DMS153 (cell line): ENCODE data around the gene AKAP17A.
"Not testable (repeated sequence)": the region's sequence is repeated elsewhere in the genome, so short reads cannot be mapped to it uniquely, and the experiment has no call there.

Experiments used
- DNase-seq: peaks from one replicate; lab custom pipeline; 2025; lab: John Stamatoyannopoulos, UW

Gene AKAP17A, protein sequence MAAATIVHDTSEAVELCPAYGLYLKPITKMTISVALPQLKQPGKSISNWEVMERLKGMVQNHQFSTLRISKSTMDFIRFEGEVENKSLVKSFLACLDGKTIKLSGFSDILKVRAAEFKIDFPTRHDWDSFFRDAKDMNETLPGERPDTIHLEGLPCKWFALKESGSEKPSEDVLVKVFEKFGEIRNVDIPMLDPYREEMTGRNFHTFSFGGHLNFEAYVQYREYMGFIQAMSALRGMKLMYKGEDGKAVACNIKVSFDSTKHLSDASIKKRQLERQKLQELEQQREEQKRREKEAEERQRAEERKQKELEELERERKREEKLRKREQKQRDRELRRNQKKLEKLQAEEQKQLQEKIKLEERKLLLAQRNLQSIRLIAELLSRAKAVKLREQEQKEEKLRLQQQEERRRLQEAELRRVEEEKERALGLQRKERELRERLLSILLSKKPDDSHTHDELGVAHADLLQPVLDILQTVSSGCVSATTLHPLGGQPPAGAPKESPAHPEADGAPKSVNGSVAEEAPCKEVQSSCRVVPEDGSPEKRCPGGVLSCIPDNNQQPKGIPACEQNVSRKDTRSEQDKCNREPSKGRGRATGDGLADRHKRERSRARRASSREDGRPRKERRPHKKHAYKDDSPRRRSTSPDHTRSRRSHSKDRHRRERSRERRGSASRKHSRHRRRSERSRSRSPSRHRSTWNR

DNA sequence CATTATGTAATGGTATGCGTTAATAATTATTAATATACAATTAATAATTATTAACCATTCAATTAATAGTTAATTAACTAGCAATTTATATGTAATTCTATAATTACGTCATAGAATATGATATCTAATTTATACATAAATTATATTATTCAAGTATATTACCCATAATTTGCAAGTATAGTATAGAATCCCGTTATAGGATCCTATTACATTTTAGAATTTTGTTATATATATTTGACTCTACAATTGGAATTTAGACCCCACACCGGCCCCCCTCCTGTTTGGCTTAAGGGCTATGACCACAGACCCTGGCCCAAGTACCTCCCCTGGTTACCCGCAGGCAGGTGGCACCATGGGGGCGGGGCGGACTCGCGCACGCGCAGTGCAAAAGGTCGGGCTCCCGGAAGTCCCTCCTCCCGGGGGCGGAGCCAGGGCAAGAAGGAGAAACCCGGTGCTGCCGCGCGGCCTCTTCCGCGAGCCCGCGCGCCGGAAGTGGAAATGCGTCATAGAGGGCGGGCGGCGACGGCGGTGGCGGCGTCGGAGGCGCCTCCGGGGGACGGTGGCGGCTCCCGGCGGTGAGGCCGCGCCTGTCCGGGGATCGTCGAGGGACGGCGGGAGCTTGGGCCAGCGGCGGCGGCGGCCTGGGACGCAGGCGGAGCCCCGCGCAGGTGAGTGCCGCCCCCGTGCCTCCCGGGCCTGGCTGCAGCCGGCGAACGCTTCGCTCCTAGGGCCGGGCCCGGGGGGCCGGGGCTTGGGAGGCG lies at the start of gene AKAP17A:
AKAP17A (plus strand) TSS at position 503 of the 761 bp plus-strand sequence. CDS start 1,859 bp downstream, outside the sequence.
- DNase-seq: peak; percentile 75

DNA sequence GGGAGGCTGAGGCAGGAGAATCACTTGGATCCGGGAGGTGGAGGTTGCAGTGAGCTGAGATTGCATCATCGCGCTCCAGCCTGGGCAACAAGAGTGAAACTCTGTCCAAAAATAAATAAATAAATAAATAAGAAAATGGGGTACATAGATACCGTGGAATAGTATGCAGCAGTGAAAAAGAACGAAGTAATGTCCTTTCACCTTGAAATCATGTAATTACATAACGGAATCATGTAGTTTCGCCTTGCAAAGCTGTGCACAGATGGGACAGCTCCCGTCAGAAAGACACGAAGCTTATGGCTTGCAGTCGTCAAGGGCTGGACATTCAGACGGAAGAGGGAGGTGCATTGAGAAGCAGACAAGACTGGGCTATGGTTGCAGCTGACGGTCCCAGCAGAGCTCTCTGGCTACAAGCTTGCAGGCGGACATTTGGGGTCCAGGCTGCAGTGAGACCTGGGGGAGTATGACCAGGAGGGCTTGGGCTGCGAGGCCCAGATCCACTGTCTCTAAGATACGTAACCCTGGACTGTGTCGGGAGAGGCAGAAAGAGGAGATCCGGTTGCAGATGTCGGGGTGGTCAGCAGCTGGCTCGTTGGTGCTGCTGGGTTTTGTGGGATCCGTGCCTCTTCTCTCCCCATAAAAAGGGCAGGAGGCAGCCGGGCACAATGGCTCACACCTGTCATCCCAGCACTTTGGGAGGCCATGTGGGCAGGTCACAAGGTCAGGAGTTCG lies 48.2 kb upstream of the AKAP17A start:
- no peak for DNase-seq

DNA sequence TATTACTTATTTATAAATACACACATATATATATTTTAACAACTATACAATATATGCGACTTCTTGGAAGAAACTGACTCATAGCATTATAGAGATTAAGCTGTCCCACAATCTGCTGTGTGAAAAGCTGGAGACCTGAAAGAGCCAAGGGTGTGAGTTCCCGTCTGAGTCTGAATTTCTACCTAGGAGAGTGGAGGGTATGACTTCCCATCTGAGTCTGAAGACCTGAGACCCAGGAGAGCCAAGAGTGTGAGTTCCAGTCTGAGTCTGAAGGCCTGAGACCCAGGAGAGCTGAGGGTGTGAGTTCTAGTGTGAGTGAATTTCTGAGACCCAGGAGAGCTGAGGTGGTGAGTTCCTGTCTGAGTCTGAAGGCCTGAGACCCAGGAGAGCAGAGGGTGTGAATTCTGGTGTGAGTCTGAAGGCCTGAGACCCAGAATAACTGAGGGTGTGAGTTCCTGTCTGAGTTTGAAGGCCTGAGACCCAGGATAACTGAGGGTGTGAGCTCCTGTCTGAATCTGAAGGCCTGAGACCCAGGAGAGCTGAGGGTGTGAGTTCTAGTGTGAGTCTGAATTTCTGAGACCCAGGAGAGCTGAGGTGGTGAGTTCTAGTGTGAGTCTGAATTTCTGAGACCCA lies 45.5 kb upstream of the AKAP17A start:
- no peak for DNase-seq

DNA sequence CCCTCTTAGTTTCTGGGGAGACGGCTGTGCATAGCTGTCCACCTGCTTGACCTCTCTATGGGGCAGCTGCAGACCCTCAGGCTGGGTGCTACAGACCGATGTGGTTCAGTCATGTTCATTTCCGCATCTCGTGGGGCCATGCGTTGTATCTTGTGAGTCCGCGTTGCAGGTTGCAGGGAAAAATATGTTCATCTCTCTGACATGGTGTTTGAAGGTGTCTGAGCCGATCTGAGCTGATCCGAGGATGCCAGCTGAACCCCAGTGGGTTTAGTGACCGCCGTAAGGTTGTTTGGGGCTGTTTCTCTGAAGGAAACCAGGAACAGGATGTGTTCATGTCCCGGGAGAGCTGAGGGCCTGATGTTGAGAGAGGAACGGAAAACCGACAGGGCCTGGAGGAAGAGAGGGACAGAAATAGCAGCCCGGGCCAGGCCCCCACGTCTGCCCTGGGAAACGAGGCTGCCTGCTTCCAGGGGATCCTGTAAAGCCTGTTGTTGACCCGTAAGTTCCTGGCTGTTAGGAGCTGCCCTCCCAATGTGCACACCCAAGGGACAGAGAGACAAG lies 44.6 kb upstream of the AKAP17A start:
- DNase-seq: no peak

DNA sequence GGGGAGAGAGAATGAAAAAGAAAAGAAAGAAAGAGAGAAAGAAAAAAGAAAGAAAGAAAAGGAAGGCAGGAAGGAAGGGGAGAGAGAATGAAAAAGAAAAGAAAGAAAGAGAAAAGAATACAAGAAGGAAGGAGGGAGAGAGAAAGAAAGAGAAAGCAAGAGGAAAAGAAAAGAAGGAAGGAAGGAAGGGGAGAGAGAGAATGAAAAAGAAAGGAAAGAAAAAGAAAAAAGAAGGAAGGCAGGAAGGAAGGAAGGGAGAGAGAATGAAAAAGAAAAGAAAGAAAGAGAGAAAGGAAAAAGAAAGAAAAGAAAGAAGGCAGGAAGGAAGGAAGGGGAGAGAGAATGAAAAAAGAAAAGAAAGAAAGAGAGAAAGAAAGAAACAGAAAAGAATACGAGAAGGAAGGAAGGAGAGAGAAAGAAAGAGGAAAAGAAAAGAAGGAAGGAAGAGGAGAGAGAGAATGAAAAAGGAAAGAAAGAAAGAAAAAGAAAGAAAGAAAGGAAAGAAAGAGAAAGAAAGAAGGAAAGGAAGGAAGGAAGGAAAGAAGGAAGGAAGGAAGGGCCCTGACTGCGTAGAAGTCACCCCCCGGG lies 39.4 kb upstream of the AKAP17A start:
- no peak for DNase-seq

DNA sequence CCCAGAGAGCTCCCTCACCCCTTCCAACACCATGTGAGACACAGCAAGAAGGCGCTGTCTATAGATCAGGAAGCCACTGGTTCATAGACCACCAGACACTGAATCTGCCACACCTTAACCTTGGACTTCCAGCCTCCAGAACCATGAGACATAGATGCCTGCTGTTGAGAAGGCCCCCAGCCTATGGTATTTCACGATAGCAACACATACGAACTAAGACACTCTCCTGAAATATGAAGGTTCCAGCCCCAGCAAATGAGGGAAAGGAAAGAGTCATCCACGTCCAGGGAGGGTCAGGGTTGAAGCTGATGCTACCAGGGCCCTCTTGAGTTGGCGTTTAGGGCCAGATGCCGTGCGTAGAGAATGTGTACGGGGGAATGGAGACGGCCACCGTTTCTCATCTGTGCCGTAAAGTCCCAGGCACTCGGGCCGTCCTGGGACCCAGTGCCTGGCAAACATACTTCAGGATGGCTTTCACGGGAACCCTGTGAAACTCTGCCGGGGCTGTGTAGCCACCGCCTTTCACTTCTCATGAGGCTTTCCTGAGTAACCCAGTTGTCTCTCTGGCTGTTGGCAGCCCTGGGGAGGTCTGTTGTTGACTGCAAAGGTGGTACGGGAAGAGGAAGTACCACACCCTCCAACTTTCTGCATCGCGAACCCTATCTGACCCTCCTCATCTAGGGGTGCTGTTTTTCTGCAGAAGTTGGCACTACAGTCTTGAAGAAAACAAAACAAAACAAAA lies 36.8 kb upstream of the AKAP17A start:
- DNase-seq: no peak

DNA sequence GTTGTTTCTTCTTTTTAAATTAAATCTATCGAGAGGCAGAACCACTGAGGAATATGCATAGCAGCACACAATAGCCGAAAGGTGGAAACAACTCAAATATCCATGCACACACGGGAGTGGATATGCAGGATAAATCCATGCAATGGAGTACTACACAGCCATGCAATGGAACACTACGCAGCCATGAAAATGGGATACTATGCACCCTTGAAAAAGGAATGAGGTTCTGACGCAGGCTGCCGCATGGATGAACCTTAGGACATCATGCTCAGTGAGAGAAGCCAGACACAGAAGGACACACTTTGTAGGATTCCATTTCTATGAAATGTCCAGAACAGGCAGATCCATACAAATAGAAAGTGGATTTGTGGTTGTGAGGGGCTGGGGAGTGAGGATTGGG lies 36.0 kb upstream of the AKAP17A start:
- no peak for DNase-seq

DNA sequence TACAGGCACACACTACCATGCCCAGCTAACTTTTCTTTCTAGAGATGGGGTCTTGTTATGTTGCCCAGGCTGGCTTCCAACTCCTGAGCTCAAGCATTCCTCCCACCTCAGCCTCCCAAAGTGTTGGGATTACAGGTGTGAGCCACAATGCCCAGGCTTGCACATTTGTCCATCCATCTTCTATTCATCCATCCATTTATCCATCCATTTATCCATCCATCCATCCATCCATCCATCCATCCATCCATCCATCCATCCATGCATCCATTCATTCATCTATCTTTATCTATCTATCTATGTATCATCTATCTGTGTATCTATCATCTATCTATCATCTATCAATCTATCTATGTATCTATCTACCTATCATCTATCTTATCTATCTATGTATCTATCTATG lies 34.0 kb upstream of the AKAP17A start:
- not testable (repeated sequence) for DNase-seq

DNA sequence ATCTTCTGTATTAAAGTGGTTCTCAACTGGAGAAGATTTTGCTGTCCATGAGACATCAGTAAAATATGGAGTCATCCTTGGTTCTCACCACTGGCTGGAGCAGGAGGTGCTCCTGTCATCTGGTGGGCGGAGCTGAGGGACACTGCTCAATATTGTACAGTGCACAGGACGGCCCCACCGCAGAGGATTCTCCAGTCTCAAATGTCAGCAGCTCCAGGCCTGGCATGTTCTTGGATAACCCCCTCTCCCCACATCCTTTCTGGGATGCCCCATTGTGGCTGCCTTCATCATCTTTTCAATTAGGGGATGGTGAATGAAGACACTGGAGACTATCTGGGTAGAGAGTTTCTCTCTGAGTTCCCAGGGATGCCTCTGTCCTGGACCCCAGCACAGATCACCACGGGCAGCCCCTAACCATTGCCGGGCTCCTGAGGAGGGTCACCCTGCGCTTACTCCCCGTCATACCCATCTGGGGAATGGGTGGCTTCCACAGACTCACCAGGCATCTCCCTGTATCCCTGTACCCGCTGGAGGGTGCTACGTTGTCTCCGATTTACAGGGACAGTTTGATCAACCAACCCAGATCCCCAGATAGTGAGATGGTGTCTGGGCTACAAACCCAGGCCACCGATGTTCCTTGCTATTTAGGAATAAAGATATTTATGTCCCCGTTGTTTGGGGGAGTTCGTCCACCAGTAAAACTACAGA lies 32.5 kb upstream of the AKAP17A start:
- DNase-seq: no peak

DNA sequence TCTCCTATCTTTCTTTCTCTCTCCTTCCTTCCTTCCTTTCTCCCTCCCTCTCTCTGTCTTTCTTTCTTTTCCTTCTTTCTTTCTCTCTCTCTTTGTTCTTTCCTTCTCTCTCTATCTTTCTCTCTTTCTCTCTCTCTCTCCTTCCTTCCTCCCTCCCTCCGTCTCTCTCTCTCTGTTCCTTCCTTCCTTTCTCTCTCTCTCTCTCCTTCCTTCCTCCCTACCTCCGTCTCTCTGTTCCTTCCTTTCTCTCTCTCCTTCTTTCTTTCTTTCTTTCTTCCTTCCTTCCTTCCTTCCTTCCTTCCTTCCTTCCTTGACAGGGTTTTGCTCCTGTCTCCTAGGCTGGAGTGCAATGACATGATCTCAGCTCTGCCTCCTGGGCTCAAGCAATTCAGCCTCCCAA lies 30.2 kb upstream of the AKAP17A start:
- no peak for DNase-seq

DNA sequence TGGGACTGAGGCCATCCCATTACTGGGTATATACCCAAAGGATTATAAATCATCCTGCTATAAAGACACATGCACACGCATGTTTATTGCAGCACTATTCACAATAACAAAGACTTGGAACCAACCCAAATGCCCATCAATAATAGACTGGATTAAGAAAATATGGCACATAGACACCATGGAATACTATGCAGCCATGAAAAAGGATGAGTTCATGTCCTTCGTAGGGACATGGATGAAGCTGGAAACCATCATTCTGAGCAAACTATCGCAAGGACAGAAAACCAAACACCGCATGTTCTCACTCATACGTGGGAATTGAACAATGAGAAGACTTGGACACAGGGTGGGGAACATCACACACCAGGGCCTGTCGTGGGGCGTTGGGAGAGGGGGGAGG lies 27.3 kb upstream of the AKAP17A start:
- DNase-seq: not testable (repeated sequence)

DNA sequence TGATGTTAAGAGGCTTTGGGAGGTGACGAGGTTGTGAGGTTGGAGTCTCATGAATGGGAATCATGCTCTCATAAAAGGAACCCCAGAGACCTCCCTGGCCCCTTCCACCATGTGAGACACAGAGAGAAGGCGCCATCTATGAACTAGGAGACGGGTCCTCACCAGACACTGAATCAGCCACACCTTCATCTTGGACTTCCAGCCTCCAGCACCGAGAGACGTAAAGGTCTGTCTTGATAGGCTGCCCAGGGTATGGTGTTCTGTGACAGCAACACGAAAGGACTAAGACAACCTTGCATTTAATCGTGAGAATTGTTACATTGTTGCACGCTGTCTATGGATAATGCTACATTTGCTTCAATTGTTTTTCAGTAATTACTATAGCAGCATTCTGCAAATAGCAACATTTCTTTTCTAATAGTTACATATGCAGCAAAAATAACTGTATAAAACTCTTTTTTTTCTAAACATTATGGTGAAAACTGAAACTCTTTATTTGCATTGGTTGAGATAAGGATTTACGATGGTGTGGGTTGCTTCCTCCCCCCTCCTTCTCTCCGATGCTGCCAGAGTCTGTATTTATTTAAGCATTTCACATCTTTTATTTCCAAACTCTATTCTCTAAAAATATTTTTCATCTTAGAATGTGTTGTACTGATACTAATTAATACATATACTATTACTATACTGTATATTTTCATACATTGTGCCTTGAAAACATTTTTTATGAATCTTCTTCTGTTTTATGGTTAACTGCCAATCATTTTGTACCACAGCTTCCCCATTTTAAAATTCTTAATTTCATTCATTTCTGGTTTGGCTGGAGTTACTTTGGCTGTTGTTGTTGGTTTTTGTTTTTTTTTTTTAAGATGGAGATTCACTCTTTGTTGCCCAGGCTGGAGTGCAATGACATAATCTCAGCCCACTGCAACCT lies 26.4 kb upstream of the AKAP17A start:
- no peak for DNase-seq

DNA sequence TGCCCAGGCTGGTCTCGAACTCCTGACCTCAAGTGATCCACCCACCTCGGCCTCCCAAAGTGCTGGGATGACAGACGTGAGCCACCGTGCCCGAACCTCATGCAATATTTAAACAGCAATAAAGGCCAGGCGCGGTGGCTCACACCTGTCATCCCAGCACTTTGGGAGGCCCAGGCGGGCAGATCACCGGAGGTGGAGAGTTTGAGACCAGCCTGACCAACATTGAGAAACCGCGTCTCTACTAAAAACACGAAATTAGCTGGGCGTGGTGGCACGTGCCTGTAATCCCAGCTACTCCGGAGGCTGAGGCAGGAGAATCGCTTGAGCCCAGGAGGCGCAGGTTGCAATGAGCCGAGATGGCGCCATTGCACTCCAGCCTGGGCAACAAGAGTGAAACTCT lies 17.2 kb upstream of the AKAP17A start:
- DNase-seq: not testable (repeated sequence)

DNA sequence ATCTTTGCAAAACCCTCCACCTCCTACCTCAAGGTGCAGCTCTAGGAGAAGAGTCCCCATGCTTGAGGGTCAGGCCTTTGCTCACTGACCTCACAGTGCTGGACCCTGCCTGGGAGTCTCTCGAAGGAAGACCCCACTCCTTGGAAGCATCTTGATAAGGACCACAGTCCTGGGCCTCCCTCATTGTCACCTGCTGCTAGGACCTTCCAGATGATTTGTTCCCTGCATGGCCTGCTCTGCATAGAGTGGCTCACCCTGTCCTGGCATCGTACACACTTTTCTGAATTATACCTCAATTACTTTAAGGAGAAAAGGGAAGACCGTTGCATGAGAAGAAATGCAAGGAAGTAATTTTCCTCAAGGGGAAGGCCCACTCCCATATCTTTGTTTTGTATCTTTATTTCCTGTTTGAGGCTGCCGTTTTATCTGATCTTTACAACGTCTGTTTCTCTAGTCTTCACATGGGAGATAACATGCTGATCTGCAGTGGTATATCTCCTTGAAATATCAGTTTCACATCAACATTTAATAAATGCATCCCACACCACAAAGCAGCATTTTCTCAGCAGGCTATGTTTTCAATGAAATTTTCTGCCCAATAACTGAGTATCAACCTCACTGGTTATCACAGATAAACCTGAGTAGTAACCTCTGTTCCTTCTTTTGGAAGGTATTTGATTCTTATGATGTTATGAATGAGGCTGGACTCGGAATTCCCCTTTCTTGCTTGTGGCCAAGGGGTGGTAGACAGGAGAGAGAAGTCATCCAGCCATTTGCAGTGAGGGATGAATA lies 15.0 kb upstream of the AKAP17A start:
- no peak for DNase-seq

DNA sequence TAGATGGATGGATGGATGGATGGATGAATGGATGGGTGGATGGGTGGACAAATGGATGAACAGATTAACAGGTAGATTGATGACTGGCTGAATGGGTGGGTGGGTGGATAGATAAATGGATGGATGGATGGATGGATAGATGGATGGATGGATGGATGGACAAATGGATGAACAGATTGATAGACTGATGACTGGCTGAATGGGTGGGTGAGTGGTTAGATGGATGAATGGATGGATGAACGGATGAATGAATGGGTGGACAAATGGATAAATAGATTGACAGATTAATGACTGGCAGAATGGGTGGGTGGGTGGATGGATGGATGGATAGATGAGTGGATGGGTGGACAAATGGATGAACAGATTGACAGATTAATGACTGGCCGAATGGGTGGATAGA lies 13.6 kb upstream of the AKAP17A start:
- DNase-seq: no peak

DNA sequence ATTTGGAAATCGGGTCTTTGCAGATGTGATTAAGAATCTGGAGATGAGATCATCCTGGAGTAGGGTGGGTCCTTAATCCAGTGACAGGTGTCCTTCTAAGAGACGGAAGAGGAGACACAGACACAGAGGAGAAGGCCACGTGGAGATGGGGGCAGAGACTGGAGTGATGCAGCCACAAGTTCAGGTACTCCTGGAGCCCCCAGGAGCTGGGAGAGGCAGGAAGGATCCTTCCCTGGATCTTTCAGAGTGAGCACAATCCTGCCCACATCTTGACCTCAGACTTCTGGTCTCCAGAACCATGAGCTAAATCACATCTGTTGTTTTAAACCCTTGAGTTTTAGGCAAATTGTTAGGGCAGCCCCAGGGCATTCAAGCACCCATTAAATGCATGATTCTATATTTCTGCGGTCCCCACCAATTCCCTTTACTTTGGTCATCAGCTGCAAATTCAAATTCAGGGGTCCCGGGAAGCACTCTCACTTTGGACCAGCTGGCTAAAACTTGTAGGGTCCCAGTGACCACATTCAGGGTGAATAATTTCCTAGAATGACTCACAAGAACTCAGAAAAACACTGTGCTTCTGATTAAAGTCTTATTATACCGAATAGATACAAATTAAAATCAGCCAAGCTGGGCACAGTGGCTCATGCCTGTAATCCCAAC lies 12.8 kb upstream of the AKAP17A start:
- DNase-seq: no peak

DNA sequence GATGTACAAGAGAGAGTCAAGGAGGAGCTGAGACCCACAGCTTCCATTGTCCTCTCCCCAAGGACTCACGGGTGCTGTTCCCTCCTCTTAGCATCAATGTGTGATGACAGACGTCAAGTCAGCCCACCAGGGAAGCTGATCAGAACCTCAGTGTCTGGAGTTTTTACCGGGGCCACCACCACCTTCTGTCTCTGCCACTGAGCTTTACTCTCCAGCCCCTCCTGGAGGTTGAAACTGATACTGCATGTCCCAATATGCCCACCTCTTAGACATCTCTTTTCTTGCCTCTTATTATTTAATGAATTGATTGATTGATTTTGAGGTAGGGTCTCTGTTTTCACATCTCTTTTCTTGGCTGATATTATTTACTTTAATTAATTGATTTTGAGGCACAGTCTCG lies 10.3 kb upstream of the AKAP17A start:
- peak; percentile 1 for DNase-seq
